ENCODE data around the gene CMAS.
"Not testable (repeated sequence)": the region's sequence is repeated elsewhere in the genome, so short reads cannot be mapped to it uniquely, and the experiment has no call there.

CMAS gene

GRCh38 chr12:22046090-22046967 is at the start of gene CMAS:
Gene CMAS, plus strand, starts transcription at chr12:22046218. Its CDS starts 86 bp downstream, at chr12:22046304.
- Histone ChIP-seq H3K36me3 (ENCODE audit: insufficient read depth, low read depth, low read length) (peaks cover 14% of the 10 kb centered on the region; the same call in 1 of the 2 replicates), H3K27ac (ENCODE audit: low read length) (peak within 1 kb of the TSS; percentile 60), H3K4me1 (ENCODE audit: insufficient read depth, low read length) (peaks cover 17% of the 10 kb centered on the region), H3K9me3 (ENCODE audit: insufficient read depth, low read depth, low read length) (no peaks in the 10 kb centered on the region), H3K9ac (ENCODE audit: low read depth, low read length) (peak within 1 kb of the TSS; percentile 88; the same call in 1 of the 2 replicates), H3K4me3 (ENCODE audit: low read length) (peak within 1 kb of the TSS; percentile 94), H3K27me3 (ENCODE audit: insufficient read depth, low read length) (no peaks in the 10 kb centered on the region)

GRCh38 chr12:21998295-21998694 is 47.7 kb upstream of the CMAS start:
- no peak overlapping the region for H3K9ac ChIP-seq (ENCODE audit: low read depth, low read length)
- no peaks in the 10 kb centered on the region for H3K36me3 ChIP-seq (ENCODE audit: insufficient read depth, low read depth, low read length)
- no peak overlapping the region for H3K4me3 ChIP-seq (ENCODE audit: low read length)
- H3K9me3 ChIP-seq (ENCODE audit: insufficient read depth, low read depth, low read length): no peaks in the 10 kb centered on the region
- H3K27me3 ChIP-seq (ENCODE audit: insufficient read depth, low read length): no peaks in the 10 kb centered on the region
- H3K4me1 ChIP-seq (ENCODE audit: insufficient read depth, low read length): no peaks in the 10 kb centered on the region
- H3K27ac ChIP-seq (ENCODE audit: low read length): no peak overlapping the region

GRCh38 chr12:21998782-21999181 is 47.2 kb upstream of the CMAS start:
- H3K9me3 ChIP-seq (ENCODE audit: insufficient read depth, low read depth, low read length): no peaks in the 10 kb centered on the region
- no peak overlapping the region for H3K9ac ChIP-seq (ENCODE audit: low read depth, low read length)
- H3K4me1 ChIP-seq (ENCODE audit: insufficient read depth, low read length): no peaks in the 10 kb centered on the region
- H3K27ac ChIP-seq (ENCODE audit: low read length): no peak overlapping the region
- no peak overlapping the region for H3K4me3 ChIP-seq (ENCODE audit: low read length)
- no peaks in the 10 kb centered on the region for H3K27me3 ChIP-seq (ENCODE audit: insufficient read depth, low read length)
- no peaks in the 10 kb centered on the region for H3K36me3 ChIP-seq (ENCODE audit: insufficient read depth, low read depth, low read length)

GRCh38 chr12:22002430-22002829 is 43.6 kb upstream of the CMAS start:
- no peaks in the 10 kb centered on the region for H3K27me3 ChIP-seq (ENCODE audit: insufficient read depth, low read length)
- no peak overlapping the region for H3K4me3 ChIP-seq (ENCODE audit: low read length)
- H3K9me3 ChIP-seq (ENCODE audit: insufficient read depth, low read depth, low read length): no peaks in the 10 kb centered on the region; the same call in 1 of the 2 replicates
- H3K9ac ChIP-seq (ENCODE audit: low read depth, low read length): no peak overlapping the region
- no peaks in the 10 kb centered on the region for H3K36me3 ChIP-seq (ENCODE audit: insufficient read depth, low read depth, low read length)
- no peak overlapping the region for H3K27ac ChIP-seq (ENCODE audit: low read length)
- no peaks in the 10 kb centered on the region for H3K4me1 ChIP-seq (ENCODE audit: insufficient read depth, low read length)

GRCh38 chr12:22007794-22008193 is 38.2 kb upstream of the CMAS start:
- H3K27ac ChIP-seq (ENCODE audit: low read length); H3K9ac ChIP-seq (ENCODE audit: low read depth, low read length); H3K27me3 ChIP-seq (ENCODE audit: insufficient read depth, low read length); H3K4me1 ChIP-seq (ENCODE audit: insufficient read depth, low read length); H3K36me3 ChIP-seq (ENCODE audit: insufficient read depth, low read depth, low read length); H3K9me3 ChIP-seq (ENCODE audit: insufficient read depth, low read depth, low read length); H3K4me3 ChIP-seq (ENCODE audit: low read length): not testable (repeated sequence)

- Histone ChIP-seq H3K9me3 (ENCODE audit: insufficient read depth, low read depth, low read length) (peaks cover 6% of the 10 kb centered on the region; the same call in 1 of the 2 replicates), H3K36me3 (ENCODE audit: insufficient read depth, low read depth, low read length) (no peaks in the 10 kb centered on the region), H3K4me3 (ENCODE audit: low read length) (no peak overlapping the region), H3K4me1 (ENCODE audit: insufficient read depth, low read length) (no peaks in the 10 kb centered on the region), H3K9ac (ENCODE audit: low read depth, low read length) (no peak overlapping the region), H3K27me3 (ENCODE audit: insufficient read depth, low read length) (no peaks in the 10 kb centered on the region), H3K27ac (ENCODE audit: low read length) (no peak overlapping the region)
These were observed 37.8 kb upstream of the CMAS start for GRCh38 chr12:22008196-22008595.

- no peak overlapping the region for H3K27ac ChIP-seq (ENCODE audit: low read length)
- H3K4me3 ChIP-seq (ENCODE audit: low read length): no peak overlapping the region
- H3K4me1 ChIP-seq (ENCODE audit: insufficient read depth, low read length): no peaks in the 10 kb centered on the region
- H3K36me3 ChIP-seq (ENCODE audit: insufficient read depth, low read depth, low read length): no peaks in the 10 kb centered on the region
- H3K9me3 ChIP-seq (ENCODE audit: insufficient read depth, low read depth, low read length): 0 out of 2 replicates have a peak, but pooled peaks cover 6% of the 10 kb centered on the region
- no peaks in the 10 kb centered on the region for H3K27me3 ChIP-seq (ENCODE audit: insufficient read depth, low read length)
- H3K9ac ChIP-seq (ENCODE audit: low read depth, low read length): no peak overlapping the region
These were observed 31.8 kb upstream of the CMAS start for GRCh38 chr12:22014041-22014782.

GRCh38 chr12:22014783-22015144 is 31.3 kb upstream of the CMAS start:
- Histone ChIP-seq H3K9me3 (ENCODE audit: insufficient read depth, low read depth, low read length) (0 out of 2 replicates have a peak, but pooled peaks cover under 1% of the 10 kb centered on the region), H3K4me1 (ENCODE audit: insufficient read depth, low read length) (no peaks in the 10 kb centered on the region), H3K27me3 (ENCODE audit: insufficient read depth, low read length) (no peaks in the 10 kb centered on the region), H3K4me3 (ENCODE audit: low read length) (no peak overlapping the region), H3K27ac (ENCODE audit: low read length) (no peak overlapping the region), H3K9ac (ENCODE audit: low read depth, low read length) (no peak overlapping the region), H3K36me3 (ENCODE audit: insufficient read depth, low read depth, low read length) (no peaks in the 10 kb centered on the region)

- Histone ChIP-seq H3K4me1 (ENCODE audit: insufficient read depth, low read length) (no peaks in the 10 kb centered on the region), H3K9me3 (ENCODE audit: insufficient read depth, low read depth, low read length) (no peaks in the 10 kb centered on the region), H3K36me3 (ENCODE audit: insufficient read depth, low read depth, low read length) (no peaks in the 10 kb centered on the region), H3K4me3 (ENCODE audit: low read length) (no peak overlapping the region), H3K27ac (ENCODE audit: low read length) (no peak overlapping the region), H3K27me3 (ENCODE audit: insufficient read depth, low read length) (no peaks in the 10 kb centered on the region), H3K9ac (ENCODE audit: low read depth, low read length) (no peak overlapping the region)
These were observed 29.0 kb upstream of the CMAS start for GRCh38 chr12:22016982-22017381.

GRCh38 chr12:22018860-22019259 is 27.2 kb upstream of the CMAS start:
- Histone ChIP-seq H3K4me3 (ENCODE audit: low read length) (no peak overlapping the region), H3K27me3 (ENCODE audit: insufficient read depth, low read length) (no peaks in the 10 kb centered on the region), H3K9ac (ENCODE audit: low read depth, low read length) (no peak overlapping the region), H3K9me3 (ENCODE audit: insufficient read depth, low read depth, low read length) (peaks cover 11% of the 10 kb centered on the region; the same call in 1 of the 2 replicates), H3K4me1 (ENCODE audit: insufficient read depth, low read length) (no peaks in the 10 kb centered on the region), H3K36me3 (ENCODE audit: insufficient read depth, low read depth, low read length) (no peaks in the 10 kb centered on the region), H3K27ac (ENCODE audit: low read length) (no peak overlapping the region)

- H3K36me3 ChIP-seq (ENCODE audit: insufficient read depth, low read depth, low read length); H3K4me3 ChIP-seq (ENCODE audit: low read length); H3K9ac ChIP-seq (ENCODE audit: low read depth, low read length); H3K27me3 ChIP-seq (ENCODE audit: insufficient read depth, low read length); H3K4me1 ChIP-seq (ENCODE audit: insufficient read depth, low read length); H3K27ac ChIP-seq (ENCODE audit: low read length): not testable (repeated sequence)
- peaks cover 20% of the 10 kb centered on the region for H3K9me3 ChIP-seq (ENCODE audit: insufficient read depth, low read depth, low read length)
These were observed 22.5 kb upstream of the CMAS start for GRCh38 chr12:22023489-22023888.

GRCh38 chr12:22029491-22029890 is 16.5 kb upstream of the CMAS start:
- no peaks in the 10 kb centered on the region for H3K27me3 ChIP-seq (ENCODE audit: insufficient read depth, low read length)
- no peaks in the 10 kb centered on the region for H3K36me3 ChIP-seq (ENCODE audit: insufficient read depth, low read depth, low read length)
- H3K9me3 ChIP-seq (ENCODE audit: insufficient read depth, low read depth, low read length): peaks cover 6% of the 10 kb centered on the region; the same call in 1 of the 2 replicates
- H3K4me1 ChIP-seq (ENCODE audit: insufficient read depth, low read length): no peaks in the 10 kb centered on the region
- H3K4me3 ChIP-seq (ENCODE audit: low read length): no peak overlapping the region
- no peak overlapping the region for H3K27ac ChIP-seq (ENCODE audit: low read length)
- no peak overlapping the region for H3K9ac ChIP-seq (ENCODE audit: low read depth, low read length)

All from iPS-20b (cell line).